Stimulated activated memory B cell treated with anti-CD40 and anti-IgM and Interleukin-4, amounts not matched to agents 10 μg/mL and 1 μg/mL and 100 μg/mL, for 72 hours (primary cell): ENCODE measurements around the gene CORO2B.
"Not testable (repeated sequence)": the region's sequence is repeated elsewhere in the genome, so short reads cannot be mapped to it uniquely, and the experiment has no call there.

Source experiments
- ATAC-seq: fragments of 150-1000 bp; cut with Tn5 transposase; 2 replicates; pipeline ENCODE4 v1.10.0; 2021
- H3K27ac Mint-ChIP-seq: one replicate; pipeline ENCODE4 v1.8.0; 2022; ENCODE audit warnings: mild to moderate bottlenecking, mixed read lengths
- H3K27me3 Mint-ChIP-seq: one replicate; pipeline ENCODE4 v1.8.0; 2022; ENCODE audit warnings: mixed read lengths
- H3K36me3 Mint-ChIP-seq: one replicate; pipeline ENCODE4 v1.8.0; 2022; ENCODE audit warnings: mixed read lengths
- H3K4me1 Mint-ChIP-seq: one replicate; pipeline ENCODE4 v1.8.0; 2022; ENCODE audit warnings: mixed read lengths
- H3K4me3 Mint-ChIP-seq: one replicate; pipeline ENCODE4 v1.8.0; 2022; ENCODE audit warnings: mild to moderate bottlenecking, moderate library complexity, mixed read lengths
- H3K9me3 Mint-ChIP-seq: one replicate; pipeline ENCODE4 v1.8.0; 2022; ENCODE audit warnings: mixed read lengths

Gene CORO2B

GRCh38 chr15:68663526-68663925, 84.7 kb downstream of the CORO2B start:
- Mint-ChIP-seq H3K4me3 (no peak overlapping the region), H3K9me3 (peaks cover 2% of the 10 kb centered on the region), H3K27me3 (peaks cover 26% of the 10 kb centered on the region), H3K27ac (no peak overlapping the region), H3K36me3 (no peaks in the 10 kb centered on the region), H3K4me1 (peaks cover 14% of the 10 kb centered on the region)
- no peak for ATAC-seq

DNA sequence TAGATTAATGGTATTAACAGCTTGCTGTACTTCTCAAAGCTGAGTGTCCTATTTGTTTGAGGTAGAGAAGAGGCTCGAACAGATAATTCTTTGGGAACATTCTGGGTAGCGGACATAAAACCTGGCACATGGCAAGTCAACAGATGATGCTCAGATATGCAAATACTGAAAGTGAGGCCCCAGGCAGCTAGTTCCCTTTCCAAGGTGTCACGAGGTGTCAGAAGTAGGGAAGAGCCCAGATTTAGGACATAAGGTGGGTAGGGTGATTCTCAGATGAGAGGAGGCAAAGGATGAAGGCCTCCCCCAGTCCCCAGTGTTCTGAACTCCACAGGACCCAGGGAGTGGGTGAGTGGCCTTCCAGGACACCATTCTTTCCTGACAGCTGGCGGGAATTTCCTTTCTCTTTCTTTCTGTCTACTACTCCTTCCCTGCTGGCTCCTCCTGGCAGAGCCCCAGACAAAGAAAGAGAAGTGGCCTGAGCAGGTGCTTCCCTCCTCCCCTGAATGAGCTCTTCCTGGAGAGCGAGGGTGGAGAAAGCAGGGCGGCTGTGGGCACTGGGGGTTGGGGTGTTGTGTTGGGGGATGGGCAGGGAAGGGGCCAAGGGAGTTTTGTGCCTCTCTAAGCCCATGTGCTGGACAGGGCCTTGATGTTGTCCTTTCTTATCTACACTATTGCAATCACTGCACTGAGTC, 87.5 kb downstream of the CORO2B start:
- no peak for ATAC-seq
- H3K27me3 Mint-ChIP-seq: peaks cover 34% of the 10 kb centered on the region
- no peak overlapping the region for H3K27ac Mint-ChIP-seq
- no peak overlapping the region for H3K4me3 Mint-ChIP-seq
- peaks cover 14% of the 10 kb centered on the region for H3K4me1 Mint-ChIP-seq
- peaks cover 2% of the 10 kb centered on the region for H3K9me3 Mint-ChIP-seq
- no peaks in the 10 kb centered on the region for H3K36me3 Mint-ChIP-seq

DNA sequence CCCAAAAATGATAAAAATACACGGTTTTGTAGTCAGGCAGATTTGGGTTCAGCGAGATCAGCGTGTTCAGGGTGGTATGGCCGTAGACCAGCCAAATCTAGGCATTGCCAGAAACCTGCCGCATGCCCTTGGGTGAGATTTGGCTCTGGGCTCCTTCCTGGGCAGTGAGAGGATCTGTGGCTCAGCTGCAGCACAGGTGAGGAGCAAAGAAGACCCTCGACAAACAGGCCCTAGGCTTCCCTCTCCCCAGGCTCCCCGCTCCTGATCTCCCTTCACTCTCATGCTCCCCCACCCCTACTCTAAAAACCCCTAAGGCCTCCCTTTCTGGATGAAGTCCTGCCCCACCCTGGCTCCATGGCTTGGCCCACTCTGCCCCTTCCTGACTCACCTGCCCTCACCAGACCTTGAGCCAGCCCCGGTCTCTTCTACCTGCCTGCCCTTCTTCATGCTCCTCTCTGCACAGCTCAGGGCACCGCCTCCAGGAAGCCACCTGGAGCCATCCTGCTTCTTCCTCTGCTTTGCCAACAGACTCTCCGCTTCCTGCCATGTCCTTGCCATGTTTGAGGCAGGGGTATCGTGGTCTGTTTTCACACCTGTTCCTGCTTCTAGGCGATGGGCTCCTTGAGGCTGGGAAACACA, 88.1 kb downstream of the CORO2B start:
- peaks cover 14% of the 10 kb centered on the region for H3K4me1 Mint-ChIP-seq
- no peaks in the 10 kb centered on the region for H3K36me3 Mint-ChIP-seq
- no peak overlapping the region for H3K27ac Mint-ChIP-seq
- H3K4me3 Mint-ChIP-seq: no peak overlapping the region
- no peak for ATAC-seq
- H3K9me3 Mint-ChIP-seq: peaks cover 2% of the 10 kb centered on the region
- H3K27me3 Mint-ChIP-seq: peaks cover 39% of the 10 kb centered on the region

- H3K27me3 Mint-ChIP-seq: peaks cover 50% of the 10 kb centered on the region
- no peaks in the 10 kb centered on the region for H3K36me3 Mint-ChIP-seq
- no peak overlapping the region for H3K27ac Mint-ChIP-seq
- H3K4me1 Mint-ChIP-seq: peaks cover 14% of the 10 kb centered on the region
- no peak overlapping the region for H3K4me3 Mint-ChIP-seq
- H3K9me3 Mint-ChIP-seq: peaks cover 2% of the 10 kb centered on the region
- ATAC-seq: no peak
Measured at GRCh38 chr15:68667800-68668625, 89.2 kb downstream of the CORO2B start.

DNA sequence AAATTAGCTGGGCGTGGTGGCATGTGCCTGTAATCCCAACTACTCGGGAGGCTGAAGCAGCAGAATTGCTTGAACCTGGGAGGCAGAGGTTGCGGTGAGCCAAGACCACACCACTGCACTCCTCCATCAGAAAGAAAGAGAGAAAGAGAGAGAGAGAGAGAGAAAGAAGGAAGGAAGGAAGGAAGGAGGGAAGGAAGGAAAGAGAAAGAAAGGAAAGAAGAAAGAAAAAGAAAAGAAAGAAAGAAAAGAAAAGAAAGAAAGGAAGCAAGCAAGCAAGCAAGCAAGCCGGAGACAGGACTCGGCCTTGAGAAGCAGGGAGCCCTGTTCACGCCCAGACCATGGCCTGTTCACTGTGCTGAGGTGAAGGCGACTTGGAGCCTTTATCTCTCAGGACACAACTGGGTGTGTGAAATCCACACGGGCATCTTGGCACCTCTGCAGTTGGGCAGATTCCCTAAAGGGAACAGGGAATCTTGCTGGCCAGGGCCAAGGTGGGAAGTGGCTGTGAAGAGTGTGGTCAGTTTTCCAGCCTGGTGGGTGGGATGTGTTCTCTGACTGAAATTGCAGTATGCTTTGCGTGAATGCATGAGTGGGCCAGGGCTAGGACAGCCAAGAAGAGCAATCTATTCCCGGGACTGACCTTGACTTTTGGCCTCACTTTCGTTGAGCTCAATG, 90.3 kb downstream of the CORO2B start:
- no peak overlapping the region for H3K27ac Mint-ChIP-seq
- H3K9me3 Mint-ChIP-seq: no peaks in the 10 kb centered on the region
- H3K36me3 Mint-ChIP-seq: no peaks in the 10 kb centered on the region
- peaks cover 20% of the 10 kb centered on the region for H3K4me1 Mint-ChIP-seq
- H3K4me3 Mint-ChIP-seq: no peak overlapping the region
- no peak for ATAC-seq
- peaks cover 61% of the 10 kb centered on the region for H3K27me3 Mint-ChIP-seq

DNA sequence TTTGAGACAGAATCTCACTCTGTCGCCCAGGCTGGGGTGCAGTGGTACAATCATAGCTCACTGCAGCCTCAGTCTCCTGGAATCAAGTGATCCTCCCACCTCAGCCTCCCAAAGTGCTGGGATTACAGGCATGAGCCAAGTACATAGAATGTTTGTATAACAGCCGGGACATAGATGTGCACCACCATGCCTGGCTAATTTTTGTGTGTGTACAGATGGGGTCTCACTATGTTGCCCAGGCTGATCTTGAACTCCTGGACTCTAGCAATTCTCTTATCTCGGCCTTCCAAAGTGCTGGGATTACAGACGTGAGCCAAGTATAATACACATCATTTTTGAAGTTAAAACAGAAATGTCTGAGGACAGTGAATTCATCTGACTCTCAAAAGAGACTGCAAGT, 93.5 kb downstream of the CORO2B start:
- Mint-ChIP-seq H3K27me3 (peaks cover 66% of the 10 kb centered on the region), H3K9me3 (no peaks in the 10 kb centered on the region), H3K4me3 (no peak overlapping the region), H3K36me3 (no peaks in the 10 kb centered on the region), H3K4me1 (peaks cover 9% of the 10 kb centered on the region), H3K27ac (no peak overlapping the region)
- no peak for ATAC-seq

GRCh38 chr15:68672781-68673205, 94.0 kb downstream of the CORO2B start:
- Mint-ChIP-seq H3K9me3 (no peaks in the 10 kb centered on the region), H3K4me3 (no peak overlapping the region), H3K27me3 (peaks cover 66% of the 10 kb centered on the region), H3K4me1 (peaks cover 7% of the 10 kb centered on the region), H3K36me3 (no peaks in the 10 kb centered on the region), H3K27ac (no peak overlapping the region)
- ATAC-seq: no peak

GRCh38 chr15:68674975-68675374, 96.2 kb downstream of the CORO2B start:
- H3K9me3 Mint-ChIP-seq: no peaks in the 10 kb centered on the region
- H3K4me1 Mint-ChIP-seq: peaks cover 7% of the 10 kb centered on the region
- ATAC-seq: no peak
- no peak overlapping the region for H3K4me3 Mint-ChIP-seq
- H3K27me3 Mint-ChIP-seq: peaks cover 65% of the 10 kb centered on the region
- no peaks in the 10 kb centered on the region for H3K36me3 Mint-ChIP-seq
- no peak overlapping the region for H3K27ac Mint-ChIP-seq

- Mint-ChIP-seq H3K4me1 (peaks cover 7% of the 10 kb centered on the region), H3K27me3 (peaks cover 68% of the 10 kb centered on the region), H3K27ac (no peak overlapping the region), H3K36me3 (no peaks in the 10 kb centered on the region), H3K9me3 (no peaks in the 10 kb centered on the region), H3K4me3 (no peak overlapping the region)
- ATAC-seq: no peak
Measured at GRCh38 chr15:68676011-68676605, 97.3 kb downstream of the CORO2B start.

- Mint-ChIP-seq H3K36me3 (no peaks in the 10 kb centered on the region), H3K4me3 (no peak overlapping the region), H3K27me3 (peaks cover 71% of the 10 kb centered on the region), H3K27ac (no peak overlapping the region), H3K9me3 (no peaks in the 10 kb centered on the region), H3K4me1 (peaks cover 7% of the 10 kb centered on the region)
- no peak for ATAC-seq
Measured at GRCh38 chr15:68676926-68677325, 98.1 kb downstream of the CORO2B start.

DNA sequence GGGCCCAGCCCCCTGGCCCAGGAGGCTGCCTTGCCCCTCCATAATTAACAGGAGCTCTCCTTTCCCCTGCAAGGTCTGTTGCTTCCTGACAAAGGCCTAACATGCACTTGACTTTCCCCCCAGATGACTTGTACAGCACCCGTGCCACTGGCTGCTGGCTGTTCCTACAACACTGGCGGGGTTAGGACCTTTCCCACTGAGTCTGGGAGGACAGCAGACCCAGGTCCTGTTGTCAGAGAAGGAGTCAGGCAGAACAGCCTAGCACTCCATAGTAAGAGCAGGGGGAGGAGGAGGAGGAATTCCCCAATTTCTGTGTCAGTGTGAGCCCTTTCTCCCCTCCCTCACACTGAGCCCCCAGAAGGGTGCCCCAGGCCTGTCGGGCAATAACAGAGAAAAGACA, 99.2 kb downstream of the CORO2B start:
- H3K4me1 Mint-ChIP-seq: peaks cover 7% of the 10 kb centered on the region
- H3K27ac Mint-ChIP-seq: no peak overlapping the region
- H3K4me3 Mint-ChIP-seq: no peak overlapping the region
- no peaks in the 10 kb centered on the region for H3K9me3 Mint-ChIP-seq
- no peaks in the 10 kb centered on the region for H3K36me3 Mint-ChIP-seq
- no peak for ATAC-seq
- peaks cover 61% of the 10 kb centered on the region for H3K27me3 Mint-ChIP-seq

DNA sequence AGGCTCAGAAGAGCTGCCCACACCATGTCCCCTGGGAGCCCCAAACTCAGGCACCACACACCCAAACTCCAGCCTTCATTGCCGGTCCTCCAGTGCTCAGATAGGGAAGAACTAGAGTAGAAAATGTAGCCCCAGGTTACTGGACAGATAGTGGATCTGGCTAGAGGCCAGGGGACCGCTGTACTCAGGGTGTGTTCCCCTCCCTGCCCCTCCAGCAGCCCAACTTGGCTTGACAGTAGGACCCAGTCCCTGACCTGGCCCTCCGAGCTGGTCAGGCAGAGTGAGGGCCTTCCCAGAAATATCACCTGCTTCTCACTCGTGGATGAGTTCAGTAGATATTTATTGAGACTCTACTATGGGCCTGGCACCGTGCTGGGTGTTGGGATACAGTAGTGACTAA, 100.0 kb downstream of the CORO2B start:
- Mint-ChIP-seq H3K4me1 (peaks cover 5% of the 10 kb centered on the region), H3K27ac (no peak overlapping the region), H3K9me3 (no peaks in the 10 kb centered on the region), H3K4me3 (no peak overlapping the region), H3K36me3 (no peaks in the 10 kb centered on the region), H3K27me3 (peaks cover 54% of the 10 kb centered on the region)
- no peak for ATAC-seq

DNA sequence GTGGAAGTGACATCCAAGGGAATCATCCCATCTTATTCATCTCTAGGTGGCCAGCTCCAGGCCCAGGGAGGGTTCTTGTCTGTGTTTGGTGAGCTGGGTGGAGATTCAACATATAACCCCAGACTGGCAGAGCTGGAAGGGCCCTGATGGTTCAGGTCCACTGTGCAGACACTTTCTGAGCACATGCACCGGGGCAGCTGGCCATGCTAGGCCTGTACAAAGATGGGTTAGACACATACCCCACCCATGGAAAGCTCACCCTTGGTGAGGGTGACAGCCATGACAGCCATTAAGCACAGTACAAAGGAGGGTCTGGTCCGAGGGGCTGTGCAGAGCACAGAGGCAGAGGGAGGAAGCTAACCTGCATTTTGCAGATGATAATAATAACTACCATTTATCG, 100.4 kb downstream of the CORO2B start:
- ATAC-seq: no peak
- peaks cover under 1% of the 10 kb centered on the region for H3K4me1 Mint-ChIP-seq
- H3K27me3 Mint-ChIP-seq: peaks cover 50% of the 10 kb centered on the region
- H3K36me3 Mint-ChIP-seq: no peaks in the 10 kb centered on the region
- no peaks in the 10 kb centered on the region for H3K9me3 Mint-ChIP-seq
- no peak overlapping the region for H3K4me3 Mint-ChIP-seq
- H3K27ac Mint-ChIP-seq: no peak overlapping the region

DNA sequence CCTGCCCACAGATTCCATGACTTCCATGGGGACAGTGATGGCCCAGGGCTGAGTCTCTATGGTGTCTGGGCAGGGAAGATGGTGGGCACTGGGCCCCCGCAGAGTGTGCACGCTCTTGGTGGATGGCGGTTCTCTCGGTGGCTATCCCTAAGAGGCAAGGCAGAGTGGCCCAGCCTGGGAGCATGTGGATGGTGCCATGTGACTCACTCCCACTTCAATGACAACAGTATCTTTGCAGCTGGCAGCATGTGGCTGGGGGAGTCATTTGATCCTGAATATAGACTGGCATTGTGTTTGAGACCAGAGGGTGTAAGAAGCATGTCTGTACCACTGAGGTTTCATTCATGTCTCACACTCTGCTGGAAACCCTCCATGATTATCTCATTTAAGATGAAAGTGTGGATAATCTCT, 101.2 kb downstream of the CORO2B start:
- ATAC-seq: no peak
- H3K36me3 Mint-ChIP-seq: no peaks in the 10 kb centered on the region
- H3K4me1 Mint-ChIP-seq: no peaks in the 10 kb centered on the region
- H3K27me3 Mint-ChIP-seq: peaks cover 42% of the 10 kb centered on the region
- H3K27ac Mint-ChIP-seq: no peak overlapping the region
- H3K4me3 Mint-ChIP-seq: no peak overlapping the region
- H3K9me3 Mint-ChIP-seq: no peaks in the 10 kb centered on the region

DNA sequence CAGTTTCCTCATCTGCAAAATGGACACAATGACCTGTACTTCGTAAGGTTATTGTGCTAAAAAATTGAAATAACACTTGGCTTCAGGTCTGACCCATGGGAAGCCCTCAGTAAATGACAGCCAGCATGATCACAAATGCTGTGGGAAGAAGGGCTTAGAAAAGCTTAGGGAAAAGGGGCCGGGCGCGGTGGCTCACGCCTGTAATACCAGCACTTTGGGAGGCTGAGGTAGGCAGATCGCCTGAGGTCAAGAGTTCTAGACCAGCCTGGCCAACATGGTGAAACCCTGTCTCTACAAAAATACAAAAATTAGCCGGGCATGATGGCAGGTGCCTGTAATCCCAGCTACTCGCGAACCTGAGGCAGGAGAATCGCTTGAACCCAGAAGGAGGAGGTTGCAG, 102.0 kb downstream of the CORO2B start:
- not testable (repeated sequence) for H3K4me1 Mint-ChIP-seq, H3K4me3 Mint-ChIP-seq, H3K36me3 Mint-ChIP-seq, ATAC-seq, H3K9me3 Mint-ChIP-seq, H3K27ac Mint-ChIP-seq
- peaks cover 40% of the 10 kb centered on the region for H3K27me3 Mint-ChIP-seq
